KOPT-K1 (cell line): ENCODE results near the gene SNX32.

ENCODE experiments used
- H3K27ac ChIP-seq: fragments of 200-600 bp; sonication (generic); 2 replicates; pipeline ENCODE4 v1.5.1; 2016; ENCODE audit warnings: antibody characterized with exemption, mild to moderate bottlenecking, low read depth, low read length; ENCODE audit not compliant: poor library complexity, severe bottlenecking
- H3K36me3 ChIP-seq: fragments of 200-600 bp; sonication (generic); 2 replicates; pipeline ENCODE4 v1.5.1; 2017; ENCODE audit warnings: antibody characterized with exemption, mild to moderate bottlenecking, low read length, moderate library complexity; ENCODE audit not compliant: insufficient read depth
- H3K9me3 ChIP-seq: fragments of 200-600 bp; sonication (generic); 2 replicates; pipeline ENCODE4 v1.5.1; 2017; ENCODE audit warnings: antibody characterized with exemption, low read length, mild to moderate bottlenecking; ENCODE audit not compliant: insufficient read depth, poor library complexity, severe bottlenecking

Gene SNX32

DNA sequence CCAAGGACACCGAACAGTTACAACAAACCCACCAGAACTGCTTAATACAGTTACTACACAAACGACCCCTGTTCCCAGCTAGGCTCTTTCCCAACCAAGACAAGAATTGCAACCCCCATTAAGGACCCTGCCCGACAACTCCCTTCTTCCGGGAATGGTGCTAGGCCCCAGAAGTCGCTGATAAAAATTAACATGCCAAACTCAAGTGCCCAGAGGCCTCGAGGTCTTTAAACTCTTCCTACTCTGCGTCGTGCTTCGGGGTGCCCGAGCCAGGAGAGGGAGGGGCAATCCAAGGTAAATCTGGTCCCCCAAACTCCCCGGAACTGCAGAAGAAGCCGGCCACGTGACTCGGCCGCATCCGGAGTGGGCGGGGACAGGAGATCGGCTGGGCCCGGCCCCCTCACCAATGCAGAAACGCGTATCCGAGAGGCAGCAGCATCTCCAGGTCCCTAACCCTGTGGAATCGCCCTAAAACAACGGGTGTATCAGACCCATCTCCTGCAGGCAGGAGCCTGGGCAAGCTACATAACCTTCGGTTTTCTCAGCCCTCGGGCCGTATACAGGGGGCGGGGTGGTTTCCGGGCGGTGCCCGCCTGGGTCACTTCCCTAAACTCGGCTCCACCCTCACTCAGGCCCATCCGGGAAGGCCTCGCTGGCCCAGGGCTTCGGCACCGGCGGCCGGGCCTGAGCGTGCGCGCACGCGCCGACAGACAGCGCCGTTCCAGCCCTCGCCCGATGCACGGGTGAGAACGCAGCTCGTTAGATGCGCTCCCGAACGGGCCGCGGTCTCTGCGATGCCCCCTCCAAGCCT lies 23.1 kb downstream of the SNX32 start:
- peaks cover 52% of the 10 kb centered on the region for H3K36me3 ChIP-seq
- H3K9me3 ChIP-seq: no peaks in the 10 kb centered on the region
- H3K27ac ChIP-seq: peak overlapping the region; percentile 91

DNA sequence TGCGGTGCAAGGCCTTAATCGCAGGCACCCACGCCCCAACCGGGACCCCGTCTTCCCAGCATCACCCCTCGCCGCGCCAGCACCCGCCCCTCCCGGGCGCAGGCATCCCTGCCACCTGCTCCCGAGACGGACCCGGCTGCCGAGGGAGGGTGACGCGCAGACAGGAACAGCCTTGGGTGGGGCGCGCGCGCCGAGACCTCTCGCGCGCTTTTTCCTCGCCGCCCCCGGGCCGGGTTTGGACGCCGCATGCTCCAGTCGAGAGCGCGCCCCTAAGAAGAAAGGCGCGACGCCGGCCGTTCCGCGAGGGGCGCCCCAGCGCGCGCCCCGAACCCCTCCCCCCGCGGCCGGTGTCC lies 23.7 kb downstream of the SNX32 start:
- no peaks in the 10 kb centered on the region for H3K9me3 ChIP-seq
- peak overlapping the region; percentile 91 for H3K27ac ChIP-seq
- peaks cover 52% of the 10 kb centered on the region for H3K36me3 ChIP-seq

DNA sequence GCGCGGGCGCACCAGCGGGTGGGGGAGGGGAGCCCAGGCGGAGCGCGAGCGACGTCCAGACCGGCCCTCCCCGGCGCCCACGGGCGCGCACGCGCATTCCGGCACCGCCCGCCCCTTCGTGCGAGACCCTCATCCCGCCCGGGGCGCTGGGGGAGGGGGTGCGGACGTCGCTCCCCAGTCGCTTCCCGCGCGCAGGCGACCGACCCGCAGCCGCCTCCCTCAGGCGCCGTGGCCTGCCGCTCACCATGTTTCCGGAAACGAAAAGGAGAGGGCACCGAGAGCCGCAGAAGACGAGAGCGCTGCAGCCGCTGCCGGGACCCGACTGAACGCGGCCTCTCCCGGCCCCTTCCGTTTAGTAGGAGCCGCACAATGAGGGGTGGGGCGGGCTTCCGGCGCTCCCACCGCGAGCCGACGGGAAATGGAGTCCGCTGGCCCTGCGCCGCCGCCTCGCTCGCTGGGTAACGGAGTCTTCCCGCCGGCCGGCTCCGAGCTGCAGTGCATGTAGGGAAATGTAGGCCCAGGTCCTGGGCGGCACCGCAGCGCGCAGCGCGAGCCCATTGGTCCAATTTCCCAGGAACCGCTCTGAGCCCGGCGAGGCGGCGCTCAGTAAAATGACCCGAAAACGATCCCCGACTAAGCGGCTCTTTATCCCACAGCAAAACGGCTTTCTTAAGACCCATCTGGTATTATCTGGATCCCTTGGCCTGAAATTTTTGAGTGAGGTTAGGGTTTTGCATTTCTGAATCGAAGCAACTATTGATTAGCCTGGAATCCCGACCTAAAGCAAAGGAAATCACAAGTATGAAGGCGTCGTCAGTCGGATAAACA lies 24.3 kb downstream of the SNX32 start, which contains the start of gene CFL1:
TSS of gene CFL1 (minus strand) at position 328 of the 828 bp plus-strand sequence. CDS start at position 247, 81 bp downstream.
- Histone ChIP-seq H3K36me3 (peaks cover 52% of the 10 kb centered on the region), H3K27ac (peak within 1 kb of the TSS; percentile 91), H3K9me3 (no peaks in the 10 kb centered on the region)

DNA sequence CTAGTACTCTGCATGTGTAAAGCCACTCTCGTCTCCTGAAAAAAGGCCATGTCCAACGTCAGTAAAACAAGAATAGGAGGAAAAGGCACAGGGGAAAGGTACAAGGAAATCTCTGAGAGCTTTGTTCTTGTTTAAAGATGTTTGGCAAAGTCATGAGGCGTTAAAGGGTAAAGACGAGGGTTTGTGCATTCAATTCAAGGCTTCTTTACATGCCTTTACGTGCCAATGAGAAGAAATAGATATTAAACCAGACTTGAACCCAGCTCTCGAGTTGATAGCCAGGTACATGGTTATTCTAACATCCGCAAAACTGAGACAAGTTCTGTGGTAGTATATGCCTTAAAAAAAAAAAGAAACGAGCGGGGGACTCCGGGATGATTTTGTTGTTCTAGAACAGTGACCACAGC lies 24.9 kb downstream of the SNX32 start:
- no peaks in the 10 kb centered on the region for H3K9me3 ChIP-seq
- H3K36me3 ChIP-seq: peaks cover 52% of the 10 kb centered on the region
- H3K27ac ChIP-seq: peak overlapping the region; percentile 91

DNA sequence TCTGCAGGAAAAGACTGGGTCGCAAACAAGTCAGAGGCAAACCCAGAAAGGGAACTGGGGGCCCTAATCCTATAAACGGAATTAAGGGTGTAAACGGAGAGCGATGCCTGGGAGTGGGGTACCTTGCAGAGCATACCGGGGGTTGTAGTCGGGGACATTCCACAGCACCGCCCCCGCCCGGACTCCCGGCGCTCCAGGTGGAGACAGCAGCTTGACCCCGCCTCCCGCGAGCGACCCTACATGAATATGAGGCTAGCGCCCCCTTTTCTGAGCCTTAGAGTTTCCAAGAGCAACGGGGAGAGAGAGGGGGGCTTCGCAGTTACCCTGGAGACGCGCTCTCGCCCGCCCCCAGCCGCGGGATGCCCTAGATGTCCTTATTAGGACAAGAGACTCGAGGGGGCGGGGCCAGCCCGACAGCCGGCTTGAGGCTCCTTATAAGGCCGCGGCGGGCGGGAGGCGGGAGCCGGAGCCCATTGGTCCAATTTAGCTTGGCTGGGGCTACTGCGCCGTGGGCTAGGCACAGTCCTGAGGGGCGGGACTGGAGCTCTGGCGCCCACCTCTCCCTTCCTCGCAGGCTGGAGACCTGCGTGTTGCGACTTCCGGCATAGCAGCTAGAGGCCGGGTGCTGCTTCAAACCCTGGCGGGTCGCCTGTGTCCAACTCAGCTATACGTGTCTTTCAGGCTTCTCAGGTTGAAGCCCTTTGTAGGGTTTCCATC lies 25.5 kb downstream of the SNX32 start:
- Histone ChIP-seq H3K9me3 (no peaks in the 10 kb centered on the region), H3K27ac (peak overlapping the region; percentile 91), H3K36me3 (peaks cover 52% of the 10 kb centered on the region)

DNA sequence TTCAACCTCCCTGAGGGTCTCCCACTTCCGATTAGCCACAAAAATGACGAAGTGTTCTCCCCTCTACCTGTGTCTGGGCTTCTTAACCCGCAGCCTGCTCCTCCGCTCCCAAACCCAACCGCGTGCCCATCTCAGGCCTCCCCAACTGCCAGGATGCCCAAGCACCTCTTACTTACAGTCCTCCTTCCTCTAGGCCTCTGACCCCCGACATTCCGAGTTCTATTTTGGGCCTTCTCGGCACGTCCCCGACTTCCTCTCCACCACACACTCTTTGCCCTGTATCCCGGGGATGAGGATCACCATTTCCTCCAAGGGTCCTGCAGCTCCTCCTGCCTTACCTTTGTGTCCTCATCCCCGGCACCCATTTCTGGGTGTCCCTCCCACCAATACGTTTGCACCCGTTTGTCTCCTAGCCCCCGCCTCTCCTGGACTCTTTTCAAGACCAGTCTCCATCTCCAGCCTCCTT lies 26.1 kb downstream of the SNX32 start:
- Histone ChIP-seq H3K36me3 (peaks cover 52% of the 10 kb centered on the region), H3K9me3 (no peaks in the 10 kb centered on the region), H3K27ac (peak overlapping the region; percentile 91)

DNA sequence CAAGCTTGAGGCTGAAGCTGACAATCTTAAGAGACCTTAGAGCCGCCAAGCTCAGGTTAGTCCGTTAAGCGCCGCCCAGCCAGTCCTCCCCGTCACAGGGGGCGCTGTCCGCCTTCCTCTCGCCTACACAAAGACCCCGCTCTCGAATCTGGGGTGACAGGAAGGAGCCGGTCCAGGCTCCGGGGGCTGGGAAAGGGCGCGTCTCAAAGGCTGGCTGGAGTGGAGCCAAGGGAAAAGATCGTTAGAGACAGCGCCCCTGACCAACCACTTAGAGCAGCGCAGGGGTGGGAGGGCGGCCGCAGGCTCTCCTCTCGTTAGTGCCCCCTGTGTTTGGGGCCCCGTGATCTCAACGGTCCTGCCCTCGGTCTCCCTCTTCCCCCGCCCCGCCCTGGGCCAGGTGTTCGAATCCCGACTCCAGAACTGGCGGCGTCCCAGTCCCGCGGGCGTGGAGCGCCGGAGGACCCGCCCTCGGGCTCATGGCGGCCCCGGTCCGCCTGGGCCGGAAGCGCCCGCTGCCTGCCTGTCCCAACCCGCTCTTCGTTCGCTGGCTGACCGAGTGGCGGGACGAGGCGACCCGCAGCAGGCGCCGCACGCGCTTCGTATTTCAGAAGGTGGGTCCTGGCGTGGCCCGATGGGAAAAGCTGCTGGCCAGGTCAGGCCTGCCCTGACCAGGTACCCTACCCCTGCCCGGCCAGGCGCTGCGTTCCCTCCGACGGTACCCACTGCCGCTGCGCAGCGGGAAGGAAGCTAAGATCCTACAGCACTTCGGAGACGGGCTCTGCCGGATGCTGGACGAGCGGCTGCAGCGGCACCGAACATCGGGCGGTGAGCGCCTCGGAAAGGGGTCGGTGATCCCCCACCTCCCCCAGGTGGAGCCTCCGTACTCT lies 26.8 kb downstream of the SNX32 start, which contains the start of gene MUS81:
TSS of gene MUS81 (plus strand) at position 156 of the 887 bp plus-strand sequence. CDS start at position 477, 321 bp downstream.
- Histone ChIP-seq H3K9me3 (no peaks in the 10 kb centered on the region), H3K36me3 (peaks cover 52% of the 10 kb centered on the region), H3K27ac (peak within 1 kb of the TSS; percentile 91)

DNA sequence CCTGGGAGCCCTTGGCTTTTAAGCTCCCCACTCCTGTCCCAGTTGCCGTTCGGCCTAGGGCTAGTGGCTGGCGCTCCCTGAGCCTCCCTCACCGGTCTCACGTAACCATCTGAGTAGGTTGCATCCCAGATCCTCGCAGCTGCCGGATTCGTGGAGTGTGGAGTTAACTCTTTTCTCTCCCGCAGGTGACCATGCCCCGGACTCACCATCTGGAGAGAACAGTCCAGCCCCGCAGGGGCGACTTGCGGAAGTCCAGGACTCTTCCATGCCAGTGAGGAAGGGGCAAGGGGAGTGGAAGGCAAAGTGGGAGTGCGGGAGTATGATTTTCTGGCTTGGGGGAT lies 27.4 kb downstream of the SNX32 start:
- Histone ChIP-seq H3K36me3 (peaks cover 52% of the 10 kb centered on the region), H3K27ac (peak overlapping the region; percentile 91)

DNA sequence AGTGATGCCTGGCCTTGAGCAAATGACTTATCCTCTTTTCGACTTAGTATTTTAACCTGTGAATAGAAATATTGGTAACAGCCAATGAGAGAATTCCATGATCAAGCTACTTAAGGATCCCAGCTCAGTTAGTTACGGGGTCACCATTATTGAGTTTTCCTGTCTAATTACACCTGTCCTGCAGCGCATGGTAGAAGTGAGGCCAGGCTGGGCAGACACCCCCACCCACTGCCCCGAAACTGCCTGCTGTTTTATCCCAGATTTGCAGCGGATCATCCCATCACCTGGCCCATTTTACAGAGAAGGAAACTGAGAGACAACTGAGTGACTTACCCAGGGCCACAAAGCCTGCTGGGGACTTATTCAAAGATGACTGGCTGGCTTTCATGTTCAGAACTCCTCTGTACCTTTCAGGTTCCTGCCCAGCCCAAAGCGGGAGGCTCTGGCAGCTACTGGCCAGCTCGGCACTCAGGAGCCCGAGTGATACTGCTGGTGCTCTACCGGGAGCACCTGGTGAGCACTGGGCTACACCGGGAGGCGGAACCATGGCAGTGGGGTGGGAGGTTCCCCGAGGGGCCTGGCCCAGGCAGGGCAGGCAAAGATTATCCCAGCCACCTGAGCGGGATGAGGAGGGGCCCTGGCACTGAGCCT lies 27.9 kb downstream of the SNX32 start:
- H3K27ac ChIP-seq: peak overlapping the region; percentile 91
- H3K36me3 ChIP-seq: peaks cover 52% of the 10 kb centered on the region
- no peaks in the 10 kb centered on the region for H3K9me3 ChIP-seq

More for the DNA sequence above, 27.4 kb downstream of the SNX32 start:
- H3K9me3 ChIP-seq: no peaks in the 10 kb centered on the region

DNA sequence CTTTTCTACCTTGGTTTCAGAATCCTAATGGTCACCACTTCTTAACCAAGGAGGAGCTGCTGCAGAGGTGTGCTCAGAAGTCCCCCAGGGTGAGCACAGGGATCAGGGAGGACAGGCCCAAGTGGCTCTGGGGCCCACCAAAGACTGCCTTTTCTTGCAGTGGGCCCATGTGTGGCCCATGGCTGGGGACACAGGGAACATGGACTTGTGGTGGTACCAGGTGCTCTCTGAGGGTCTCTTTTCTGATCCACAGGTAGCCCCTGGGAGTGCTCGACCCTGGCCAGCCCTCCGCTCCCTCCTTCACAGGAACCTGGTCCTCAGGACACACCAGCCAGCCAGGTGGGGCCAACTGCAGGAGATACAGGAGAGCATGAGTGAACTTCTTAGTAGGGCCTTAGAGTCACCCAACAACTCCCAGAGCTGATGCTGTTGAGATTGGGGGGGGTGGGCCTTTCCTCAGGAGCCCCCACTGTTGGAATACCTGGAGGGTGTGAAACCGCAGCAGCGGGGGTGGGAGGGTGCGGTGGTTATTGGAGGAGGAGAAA lies 28.5 kb downstream of the SNX32 start:
- Histone ChIP-seq H3K9me3 (no peaks in the 10 kb centered on the region), H3K36me3 (peaks cover 57% of the 10 kb centered on the region), H3K27ac (no peak overlapping the region)

DNA sequence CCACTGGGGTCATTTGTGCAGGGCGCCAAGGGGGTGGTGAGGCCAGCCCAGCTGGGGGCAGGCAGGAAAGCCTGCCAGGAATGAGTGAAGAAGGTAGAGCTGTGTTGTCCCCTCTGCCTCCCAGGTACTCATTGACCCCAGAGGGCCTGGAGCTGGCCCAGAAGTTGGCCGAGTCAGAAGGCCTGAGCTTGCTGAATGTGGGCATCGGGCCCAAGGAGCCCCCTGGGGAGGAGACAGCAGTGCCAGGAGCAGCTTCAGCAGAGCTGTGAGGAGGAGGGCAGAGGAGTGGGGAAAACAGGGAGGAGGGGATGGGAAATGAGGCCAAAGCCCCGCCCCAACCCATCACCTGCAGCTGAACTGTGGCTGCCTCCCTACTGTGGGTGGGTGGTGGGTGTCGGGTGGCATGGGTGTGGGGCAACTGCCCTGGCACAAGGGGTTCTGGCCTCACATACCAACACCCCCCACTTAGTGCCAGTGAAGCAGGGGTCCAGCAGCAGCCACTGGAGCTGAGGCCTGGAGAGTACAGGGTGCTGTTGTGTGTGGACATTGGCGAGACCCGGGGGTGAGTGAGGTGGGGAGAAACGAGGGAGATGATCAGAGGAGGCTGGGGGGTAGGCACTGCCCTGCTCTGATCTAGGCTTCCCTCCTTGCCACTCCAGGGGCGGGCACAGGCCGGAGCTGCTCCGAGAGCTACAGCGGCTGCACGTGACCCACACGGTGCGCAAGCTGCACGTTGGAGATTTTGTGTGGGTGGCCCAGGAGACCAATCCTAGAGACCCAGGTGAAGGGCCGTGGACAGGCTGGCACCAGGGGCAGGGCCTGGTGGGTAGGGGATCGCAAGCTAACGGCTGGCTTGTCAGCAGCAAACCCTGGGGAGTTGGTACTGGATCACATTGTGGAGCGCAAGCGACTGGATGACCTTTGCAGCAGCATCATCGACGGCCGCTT lies 29.5 kb downstream of the SNX32 start:
- Histone ChIP-seq H3K27ac (no peak overlapping the region), H3K36me3 (peaks cover 61% of the 10 kb centered on the region), H3K9me3 (no peaks in the 10 kb centered on the region)

DNA sequence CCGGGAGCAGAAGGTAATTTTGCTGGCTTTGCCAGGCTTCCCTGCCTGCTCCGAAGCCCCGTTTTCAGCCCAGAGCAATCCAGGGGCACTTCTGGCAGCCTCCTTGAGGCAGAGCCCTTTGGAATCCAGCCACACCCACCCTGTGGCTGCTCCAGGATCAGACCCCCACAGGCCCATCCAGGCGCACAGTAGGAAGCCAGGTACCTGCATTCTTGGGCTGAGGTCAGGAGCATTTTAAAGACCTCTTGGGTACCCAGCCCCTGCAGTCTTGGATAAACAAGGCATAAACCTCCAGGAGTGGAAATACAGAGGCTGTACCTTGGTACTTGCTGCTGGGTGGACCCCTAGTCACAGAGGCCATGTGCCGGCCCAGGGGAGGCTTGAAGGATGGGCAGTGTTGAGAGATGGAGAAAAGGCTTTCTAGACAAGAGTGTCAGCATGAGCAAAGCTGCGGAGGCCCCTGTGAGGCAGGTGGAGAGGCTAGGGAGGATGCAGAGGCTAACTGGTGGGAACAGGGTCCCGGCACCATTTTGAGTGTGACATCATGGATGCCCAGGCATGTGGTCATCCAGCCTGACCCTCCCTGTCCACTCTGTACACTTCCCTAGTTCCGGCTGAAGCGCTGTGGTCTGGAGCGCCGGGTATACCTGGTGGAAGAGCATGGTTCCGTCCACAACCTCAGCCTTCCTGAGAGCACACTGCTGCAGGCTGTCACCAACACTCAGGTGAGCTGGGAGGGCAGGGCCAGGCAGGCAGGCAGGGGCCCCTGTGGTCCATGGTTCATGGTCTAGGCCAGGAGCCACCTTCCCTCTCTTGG lies 30.3 kb downstream of the SNX32 start:
- Histone ChIP-seq H3K9me3 (no peaks in the 10 kb centered on the region), H3K27ac (no peak overlapping the region), H3K36me3 (peaks cover 61% of the 10 kb centered on the region)
